D721Med (cell line): ENCODE measurements around the gene PTPDC1.

Source experiments
- DNase-seq: peaks from one replicate; pipeline ENCODE4 v3.0.0; 2011; ENCODE audit warnings: low spot score; ENCODE audit not compliant: insufficient read length
- FAIRE-seq: peaks from 2 replicates; lab custom pipeline; 2011; peaks lifted over from hg19 to GRCh38; lab: Jason Lieb, UNC
- TF ChIP-seq, protein P1 (sequence below): IDR thresholded peaks from 2 replicates; pipeline ENCODE4 v1.5.1; 2012; ENCODE audit warnings: mild to moderate bottlenecking, control low read depth; ENCODE audit not compliant: insufficient read depth; ENCODE audit errors: missing control alignments

The PTPDC1 gene

DNA sequence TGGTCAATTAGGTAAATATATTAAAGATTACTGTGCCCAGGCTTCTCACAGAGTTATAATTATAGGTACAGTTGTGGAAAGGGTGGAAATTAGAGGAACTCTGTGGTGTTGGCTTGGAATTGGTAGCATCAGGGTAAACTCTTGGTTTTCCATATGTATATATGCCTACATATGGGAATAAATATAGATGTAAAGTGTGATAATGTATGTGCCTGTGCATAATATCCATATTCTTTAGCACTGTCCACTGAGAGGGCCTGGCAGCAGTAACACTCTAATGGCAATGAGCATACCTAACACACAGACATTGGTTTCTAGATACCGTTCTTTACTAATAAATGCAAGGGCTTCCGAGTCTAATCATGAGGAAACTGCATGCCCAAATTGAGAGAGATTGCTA, 4.0 kb upstream of the PTPDC1 start:
- no peak for FAIRE-seq
- no peak for DNase-seq

DNA sequence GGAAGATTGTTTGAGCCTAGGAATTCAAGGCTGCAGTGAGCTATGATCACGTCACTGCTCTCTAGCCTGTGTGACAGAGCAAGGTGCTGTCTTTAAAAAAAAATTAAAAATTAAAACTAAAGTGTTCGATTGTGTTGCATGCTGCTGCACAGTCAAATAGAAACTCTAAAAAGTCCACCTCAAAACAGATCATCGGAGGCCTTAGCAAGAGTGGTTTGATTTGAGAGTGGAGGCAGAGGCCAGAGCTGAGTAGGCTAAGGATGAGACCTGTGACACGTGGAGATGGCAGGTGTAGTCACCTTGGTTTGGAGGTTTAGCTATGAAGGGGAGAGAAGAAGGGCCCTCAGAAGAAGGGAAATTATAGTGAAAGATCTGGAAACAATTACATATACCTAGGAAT, 2.8 kb upstream of the PTPDC1 start:
- no peak for DNase-seq
- TF ChIP-seq, protein P1, sequence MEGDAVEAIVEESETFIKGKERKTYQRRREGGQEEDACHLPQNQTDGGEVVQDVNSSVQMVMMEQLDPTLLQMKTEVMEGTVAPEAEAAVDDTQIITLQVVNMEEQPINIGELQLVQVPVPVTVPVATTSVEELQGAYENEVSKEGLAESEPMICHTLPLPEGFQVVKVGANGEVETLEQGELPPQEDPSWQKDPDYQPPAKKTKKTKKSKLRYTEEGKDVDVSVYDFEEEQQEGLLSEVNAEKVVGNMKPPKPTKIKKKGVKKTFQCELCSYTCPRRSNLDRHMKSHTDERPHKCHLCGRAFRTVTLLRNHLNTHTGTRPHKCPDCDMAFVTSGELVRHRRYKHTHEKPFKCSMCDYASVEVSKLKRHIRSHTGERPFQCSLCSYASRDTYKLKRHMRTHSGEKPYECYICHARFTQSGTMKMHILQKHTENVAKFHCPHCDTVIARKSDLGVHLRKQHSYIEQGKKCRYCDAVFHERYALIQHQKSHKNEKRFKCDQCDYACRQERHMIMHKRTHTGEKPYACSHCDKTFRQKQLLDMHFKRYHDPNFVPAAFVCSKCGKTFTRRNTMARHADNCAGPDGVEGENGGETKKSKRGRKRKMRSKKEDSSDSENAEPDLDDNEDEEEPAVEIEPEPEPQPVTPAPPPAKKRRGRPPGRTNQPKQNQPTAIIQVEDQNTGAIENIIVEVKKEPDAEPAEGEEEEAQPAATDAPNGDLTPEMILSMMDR = no peak
- FAIRE-seq = no peak

More for the DNA sequence above, 4.0 kb upstream of the PTPDC1 start:
- TF ChIP-seq, protein P1 = no peak

DNA sequence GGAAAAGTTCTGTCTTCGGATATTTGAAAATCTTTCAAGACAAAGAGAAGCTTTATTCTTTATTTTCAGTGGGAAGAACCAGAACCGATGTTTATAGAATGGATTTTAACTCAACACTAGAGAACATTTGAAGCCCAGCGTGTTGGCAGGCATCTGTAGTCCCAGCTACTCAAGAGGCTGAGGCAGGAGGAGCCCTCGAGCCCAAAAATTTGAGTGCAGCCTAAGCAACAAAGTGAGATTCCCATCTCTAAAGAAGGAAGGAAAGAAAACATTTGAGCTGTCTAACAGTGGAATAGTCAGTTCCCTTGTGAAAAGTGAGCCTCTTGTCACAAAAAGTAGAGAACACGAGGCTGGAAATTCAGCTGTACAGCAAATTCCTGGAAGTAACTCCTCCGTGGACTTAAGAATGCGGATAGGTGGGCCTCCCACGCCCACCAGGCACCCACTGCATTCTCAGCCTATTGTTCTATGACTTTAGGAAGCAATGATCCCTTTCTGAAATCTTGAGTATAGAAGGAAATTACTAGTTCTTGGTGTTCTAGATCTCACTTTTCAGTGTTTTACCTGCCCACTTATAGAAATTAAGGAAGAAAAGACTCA, 2.3 kb upstream of the PTPDC1 start:
- TF ChIP-seq, protein P1 = no peak
- FAIRE-seq (no peak), DNase-seq (no peak)

DNA sequence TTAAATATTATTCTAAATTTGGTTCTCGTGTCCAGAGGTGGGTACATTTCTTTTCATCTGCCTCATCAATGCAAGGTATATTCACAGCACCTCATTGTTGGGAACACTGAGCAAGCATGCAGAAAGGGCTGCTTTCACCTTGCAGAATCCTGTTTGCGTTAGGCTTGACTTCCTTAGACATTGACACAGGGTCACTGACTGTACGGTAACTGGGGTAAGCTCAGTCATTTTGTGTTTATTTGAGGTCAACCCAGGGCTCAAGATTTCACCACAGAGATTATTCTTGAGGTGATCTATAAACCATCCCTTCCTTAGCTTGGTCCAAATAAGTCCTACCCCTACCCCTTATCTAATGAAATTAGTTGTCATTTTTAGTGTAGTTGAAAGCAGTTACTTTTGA, 1.7 kb upstream of the PTPDC1 start:
- DNase-seq = no peak
- TF ChIP-seq, protein P1 = no peak
- FAIRE-seq = no peak

DNA sequence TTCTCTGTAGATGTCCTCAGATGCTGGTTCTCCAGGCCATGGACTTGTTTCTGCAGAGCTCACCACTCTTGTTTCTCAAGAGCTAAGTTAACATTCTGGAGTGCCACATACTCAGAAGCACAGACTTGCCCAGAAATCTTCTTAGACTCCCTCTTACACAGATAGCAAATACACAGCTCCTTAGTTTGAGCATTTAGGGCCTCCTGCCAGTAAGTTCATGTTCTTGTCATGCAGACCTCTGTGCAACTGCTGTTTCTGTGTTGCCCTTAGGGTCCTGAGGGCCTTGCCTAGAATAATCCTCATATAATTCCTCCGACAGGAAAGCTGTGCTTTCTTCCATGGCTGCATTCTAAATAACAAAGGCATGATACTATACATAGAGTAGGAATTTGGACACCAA, 1.3 kb upstream of the PTPDC1 start:
- no peak for DNase-seq
- TF ChIP-seq, protein P1 = no peak
- no peak for FAIRE-seq

DNA sequence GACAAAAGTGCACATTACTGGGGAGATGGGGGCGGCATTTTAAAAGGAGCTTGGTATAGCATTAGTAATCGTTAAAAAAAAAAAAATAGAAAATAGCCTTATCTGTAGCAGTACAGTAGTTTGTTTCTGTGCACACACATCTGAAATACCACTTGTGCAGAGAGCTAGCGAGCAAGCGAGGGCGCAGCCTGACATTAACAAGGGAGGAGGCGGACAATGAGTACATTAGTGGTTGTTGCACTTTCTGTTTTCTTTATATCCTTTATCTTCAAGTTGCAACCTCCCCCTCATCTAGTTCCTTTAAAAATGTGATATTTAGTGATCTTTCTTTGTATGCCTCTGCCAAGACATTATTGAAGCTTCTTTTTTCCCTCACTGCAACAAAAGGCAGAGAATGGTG, 880 bp upstream of the PTPDC1 start:
- no peak for FAIRE-seq
- TF ChIP-seq, protein P1 = no peak

DNA sequence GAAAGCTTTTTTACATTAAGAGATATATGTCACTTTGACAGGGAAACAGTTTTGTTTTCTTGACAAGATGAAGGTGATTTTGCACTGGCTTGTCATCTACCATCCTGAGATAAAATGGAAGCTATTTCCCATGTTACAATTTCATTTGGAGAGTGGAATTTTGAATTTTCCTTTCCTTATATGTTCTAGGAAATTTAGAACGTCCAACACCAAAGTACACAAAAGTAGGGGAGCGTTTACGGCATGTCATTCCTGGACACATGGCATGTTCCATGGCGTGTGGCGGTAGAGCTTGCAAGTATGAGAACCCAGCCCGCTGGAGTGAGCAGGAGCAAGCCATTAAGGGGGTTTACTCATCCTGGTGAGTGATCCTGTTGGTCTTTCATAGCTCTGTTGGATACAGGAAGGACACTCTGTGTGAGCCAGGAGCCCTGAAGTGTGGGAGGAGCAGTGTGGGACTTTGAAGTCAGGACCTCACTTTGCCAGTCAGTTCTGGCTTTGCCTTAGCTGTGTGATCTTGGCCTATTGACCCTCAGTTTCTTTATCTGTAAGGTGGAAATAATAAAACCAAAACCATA, 887 bp downstream of the PTPDC1 start:
- FAIRE-seq (no peak), DNase-seq (no peak)
- TF ChIP-seq, protein P1 = no peak

More for the DNA sequence above, 880 bp upstream of the PTPDC1 start:
- DNase-seq = no peak
